SIG-M5 treated with dmso at 0.1 percent for 504 hours (cell line): ENCODE data around the gene GNGT2.

ENCODE experiments used
- DNase-seq: peaks from one replicate; lab custom pipeline; 2025; ENCODE audit not compliant: unreplicated experiment; lab: John Stamatoyannopoulos, UW

The GNGT2 gene

DNA sequence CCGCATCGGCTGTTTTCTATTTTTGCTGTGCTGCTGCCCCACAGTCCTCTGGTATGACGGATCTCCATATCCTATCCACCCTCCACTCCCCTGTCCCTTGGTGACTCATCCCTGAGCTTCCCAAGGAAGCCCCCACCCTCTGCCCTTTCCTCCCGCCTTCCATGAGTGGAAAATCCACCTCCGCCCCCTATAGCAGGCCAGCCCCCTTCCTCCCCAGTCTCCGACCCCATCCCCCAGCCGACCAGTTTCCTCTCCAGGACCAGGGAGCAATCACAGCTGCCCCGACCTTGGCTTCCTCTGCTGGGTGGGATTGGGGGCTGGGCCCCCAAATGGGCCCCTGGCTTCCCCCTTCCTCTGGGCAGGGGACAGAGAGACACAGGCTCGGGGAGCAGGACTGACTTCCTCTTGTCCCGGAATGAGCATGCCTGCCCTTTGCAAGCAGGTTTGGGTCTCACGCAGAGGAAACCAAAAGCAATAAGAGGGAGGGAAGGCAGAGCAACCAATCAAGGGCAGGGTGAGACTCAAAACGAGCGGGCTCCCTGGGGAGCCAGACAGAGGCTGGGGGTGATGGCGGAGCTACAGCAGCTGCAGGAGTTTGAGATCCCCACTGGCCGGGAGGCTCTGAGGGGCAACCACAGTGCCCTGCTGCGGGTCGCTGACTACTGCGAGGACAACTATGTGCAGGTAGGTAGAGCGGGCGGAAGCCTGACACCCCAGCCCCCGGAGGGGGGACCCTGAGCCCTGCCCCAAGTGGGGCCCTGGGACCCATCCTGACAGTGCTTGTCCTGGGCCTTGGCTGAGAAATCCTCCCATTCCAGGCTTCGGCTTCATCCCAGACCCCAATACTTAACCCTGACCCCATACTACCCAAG, at the start of gene GNGT2, which contains the start of gene ABI3:
Gene GNGT2, minus strand, starts transcription at position 417 of the 872 bp plus-strand sequence. CDS start 3,152 bp downstream, outside the sequence.
Gene ABI3, plus strand, starts transcription at position 550 of the 872 bp plus-strand sequence. Its CDS starts 18 bp downstream, at position 568.
- peak; percentile 29 for DNase-seq

GRCh38 chr17:49259663-49260010, 49.3 kb upstream of the GNGT2 start:
- DNase-seq, result no peak

GRCh38 chr17:49258394-49258793, 48.0 kb upstream of the GNGT2 start:
- no peak for DNase-seq

DNA sequence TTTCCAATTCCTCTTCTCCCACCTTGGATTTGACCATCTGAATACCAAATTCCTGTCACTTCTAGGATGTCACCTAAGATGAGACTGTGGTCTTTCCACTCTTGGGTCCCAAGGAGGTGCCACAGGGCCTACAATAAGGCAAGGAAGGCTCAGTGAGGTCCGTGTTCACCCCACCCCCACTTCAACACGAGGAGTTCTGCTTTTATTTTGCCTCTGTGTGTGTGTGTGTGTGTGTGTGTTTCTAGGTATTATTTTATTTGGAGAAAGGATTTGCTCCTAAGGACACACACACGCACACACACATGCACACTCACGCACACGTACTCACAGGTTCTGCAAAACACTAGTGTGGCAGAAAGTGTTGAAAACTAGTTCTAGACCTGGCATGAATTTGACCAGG, 44.8 kb upstream of the GNGT2 start:
- DNase-seq, result no peak

GRCh38 chr17:49254066-49254465, 43.7 kb upstream of the GNGT2 start:
- DNase-seq, result no peak

DNA sequence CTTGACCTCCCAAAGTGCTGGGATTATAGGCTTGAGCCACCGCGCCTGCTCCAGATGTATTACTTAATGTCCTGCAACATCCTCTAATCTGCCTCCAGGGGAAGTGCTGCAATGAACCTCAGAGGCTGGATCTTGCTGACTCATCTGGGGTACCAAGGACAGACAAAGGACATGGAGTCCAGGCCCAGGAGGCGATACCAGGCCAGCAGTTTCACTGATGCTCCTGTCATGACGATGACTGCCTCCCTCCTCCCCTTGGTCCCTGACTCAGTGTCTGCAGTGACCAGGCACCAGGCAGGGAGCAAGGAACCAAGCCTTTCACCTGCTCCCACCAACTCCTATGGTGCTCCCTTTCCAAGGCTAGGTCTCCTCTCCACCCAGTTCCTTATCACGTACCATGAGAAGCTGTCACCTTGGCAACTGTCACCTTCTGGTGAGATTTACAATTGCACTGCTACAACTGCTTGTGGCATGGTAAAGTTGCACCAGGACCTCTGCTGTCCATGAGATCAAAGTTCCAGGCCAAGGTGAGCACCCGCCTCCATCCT, 41.8 kb upstream of the GNGT2 start:
- DNase-seq, result peak; percentile 87

- DNase-seq, result no peak
Measured at GRCh38 chr17:49249890-49250522, 39.6 kb upstream of the GNGT2 start.

- no peak for DNase-seq
Measured at GRCh38 chr17:49249292-49249794, 39.0 kb upstream of the GNGT2 start.

DNA sequence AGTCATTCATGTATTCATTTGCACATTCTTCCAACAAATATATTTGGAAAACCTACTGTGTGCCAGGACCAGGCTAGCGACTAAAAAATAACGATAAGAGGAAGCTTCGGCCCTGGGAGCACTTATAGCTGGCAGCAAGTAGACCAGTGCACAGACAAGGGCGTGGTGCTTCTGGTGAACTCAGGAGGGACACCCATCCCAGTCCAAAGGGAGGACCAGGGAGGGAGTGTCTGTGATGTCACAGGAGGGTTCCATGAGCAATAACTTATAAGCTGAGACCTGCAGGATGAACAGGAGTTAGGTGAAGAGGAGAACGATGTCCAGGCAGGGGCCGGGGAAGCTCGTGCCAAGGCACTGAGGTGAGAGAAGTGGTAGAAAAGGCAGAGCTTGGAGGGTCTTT, 37.6 kb upstream of the GNGT2 start:
- DNase-seq, result no peak

DNA sequence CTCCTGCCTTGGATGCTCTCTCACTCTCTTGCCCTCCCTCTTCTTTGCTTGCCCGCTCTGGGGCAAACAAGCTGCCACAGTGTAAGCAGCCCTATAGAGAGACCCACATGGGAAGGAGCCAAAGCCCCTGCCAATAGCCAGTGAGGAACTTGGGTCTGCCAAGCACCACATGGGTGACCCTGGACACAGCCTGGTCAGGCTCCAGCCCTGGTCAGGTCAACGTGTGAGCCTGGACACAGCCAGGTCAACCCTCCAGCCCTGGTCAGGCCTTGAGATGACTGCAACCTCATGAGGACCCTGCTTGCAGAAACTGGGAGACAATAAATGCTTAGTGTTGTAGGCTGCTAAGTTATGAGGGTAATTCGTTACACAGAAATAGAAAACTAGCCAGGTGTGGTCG, 34.5 kb upstream of the GNGT2 start:
- no peak for DNase-seq

GRCh38 chr17:49242813-49243212, 32.4 kb upstream of the GNGT2 start:
- no peak for DNase-seq

- no peak for DNase-seq
Measured at GRCh38 chr17:49241692-49242397, 31.5 kb upstream of the GNGT2 start.

- DNase-seq, result no peak
Measured at GRCh38 chr17:49241040-49241439, 30.7 kb upstream of the GNGT2 start.

- no peak for DNase-seq
Measured at GRCh38 chr17:49240619-49241018, 30.2 kb upstream of the GNGT2 start.

- no peak for DNase-seq
Measured at GRCh38 chr17:49239963-49240362, 29.6 kb upstream of the GNGT2 start.

- no peak for DNase-seq
Measured at GRCh38 chr17:49235896-49236295, 25.5 kb upstream of the GNGT2 start.

DNA sequence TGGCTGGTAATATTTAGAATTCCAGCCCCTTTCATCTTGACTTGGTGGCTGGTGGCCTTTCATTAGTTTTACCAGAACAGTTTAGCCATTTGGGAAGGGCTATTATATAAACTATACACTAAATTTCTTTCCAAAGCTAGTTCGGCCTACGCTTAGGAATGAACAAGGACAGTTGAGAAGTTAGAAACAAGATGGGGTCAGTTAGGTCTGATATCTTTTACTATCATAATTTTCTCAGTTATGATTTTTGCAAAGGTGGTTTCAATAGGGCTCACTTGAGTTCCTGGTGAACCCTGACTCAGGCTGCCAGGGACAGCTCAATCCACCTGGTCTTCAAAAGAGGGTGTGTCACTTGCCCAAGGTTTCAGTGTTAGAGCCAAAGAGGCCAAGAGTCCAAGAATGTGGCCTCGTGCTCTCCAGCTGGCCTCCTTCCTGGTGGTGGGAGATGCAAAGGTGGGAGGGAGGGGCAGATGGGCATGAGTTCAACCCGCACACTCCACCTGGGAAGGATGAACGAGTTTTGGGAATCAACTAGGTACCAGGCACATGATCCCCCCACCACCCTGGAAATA, 24.2 kb upstream of the GNGT2 start:
- DNase-seq, result no peak

DNA sequence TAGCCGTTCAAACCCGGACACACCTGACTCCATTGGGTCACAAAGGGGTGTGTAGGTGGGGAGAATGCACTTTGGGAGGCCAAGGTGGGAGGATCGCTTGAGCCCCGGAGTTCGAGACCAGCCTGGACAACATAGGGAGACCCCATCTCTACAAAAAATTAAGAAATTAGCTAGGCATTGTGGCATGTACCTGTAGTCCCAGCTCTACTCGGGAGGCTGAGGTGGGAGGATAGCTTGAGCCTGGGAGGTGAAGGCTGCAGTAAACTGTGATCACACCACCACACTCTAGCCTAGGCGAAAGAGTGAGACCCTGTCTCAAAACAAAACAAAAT, 21.2 kb upstream of the GNGT2 start:
- no peak for DNase-seq

GRCh38 chr17:49230636-49231562, 20.5 kb upstream of the GNGT2 start, which contains the start of gene PHOSPHO1:
TSS of gene PHOSPHO1 (minus strand) at chr17:49230787. CDS start at chr17:49226691, 4,096 bp downstream.
- peak; percentile 82 for DNase-seq
